IMR-90 (cell line): ENCODE data around the gene SSH2. TPM values are rescaled to one million over a fixed set of nuclear protein-coding genes. Genes with fewer than 3 reads are reported as not detected.
A peak's percentile ranks its signal among the peaks of the same experiment; 100 is the strongest.

Experiments
- ATAC-seq: fragments of 200-7000 bp; cut with Tn5 transposase; 2 replicates; pipeline ENCODE4 v1.9.1; 2020; ENCODE audit warnings: low read depth, mild to moderate bottlenecking, moderate library complexity
- BruUV-seq: library from RNA; stranded (reverse); fragments of 400-500 nt; replicated peaks from 2 replicates; lab custom pipeline; 2021; lab: Mats Ljungman, UMichigan
- CTCF ChIA-PET: fragments of 300-600 bp; formaldehyde crosslinking; extraction: SDS; loops from one replicate; lab custom pipeline; 2021; ENCODE audit warnings: antibody characterized with exemption; lab: Yijun Ruan, JAX
- POLR2A ChIA-PET: fragments of 300-600 bp; sonication (Branson Sonifier 250); formaldehyde crosslinking; loops from one replicate; lab custom pipeline; 2022; ENCODE audit warnings: antibody characterized with exemption; ENCODE audit not compliant: unreplicated experiment; lab: Charles Lee
- DNase-seq: peaks from one replicate; pipeline ENCODE4 v3.0.0; 2013
- H2AFZ ChIP-seq: replicated peaks from 2 replicates; pipeline ENCODE3; 2013; ENCODE audit warnings: low read length, mild to moderate bottlenecking; ENCODE audit not compliant: poor library complexity
- H2AK5ac ChIP-seq: 2 replicates; pipeline ENCODE4 v1.6.1; 2013; ENCODE audit warnings: low read depth, low read length, inconsistent platforms
- H2AK9ac ChIP-seq: replicated peaks from 2 replicates; pipeline ENCODE3; 2013; ENCODE audit warnings: mild to moderate bottlenecking, low read depth, low read length, moderate library complexity; ENCODE audit not compliant: poor library complexity
- H2BK120ac ChIP-seq: 2 replicates; pipeline ENCODE4 v1.6.1; 2013; ENCODE audit warnings: low read depth, low read length, inconsistent platforms
- H2BK15ac ChIP-seq: 3 replicates; pipeline ENCODE4 v1.6.1; 2013; ENCODE audit warnings: low read depth, low read length, inconsistent platforms
- H2BK20ac ChIP-seq: 2 replicates; pipeline ENCODE4 v1.6.1; 2013; ENCODE audit warnings: low read depth, mild to moderate bottlenecking, inconsistent platforms, low read length, moderate library complexity
- H2BK5ac ChIP-seq: 2 replicates; pipeline ENCODE4 v1.6.1; 2013; ENCODE audit warnings: mild to moderate bottlenecking, low read depth, low read length, inconsistent platforms; ENCODE audit not compliant: poor library complexity, severe bottlenecking
- H3K14ac ChIP-seq: replicated peaks from 2 replicates; pipeline ENCODE4 v1.6.1; 2013; ENCODE audit warnings: low read depth, low read length, inconsistent platforms
- H3K18ac ChIP-seq: 2 replicates; pipeline ENCODE4 v1.6.1; 2013; ENCODE audit warnings: low read depth, low read length, control low read depth
- H3K23ac ChIP-seq: 2 replicates; pipeline ENCODE4 v1.6.1; 2013; ENCODE audit warnings: low read depth, low read length, inconsistent platforms
- H3K27ac ChIP-seq: 2 replicates; pipeline ENCODE4 v1.5.1; 2013; ENCODE audit warnings: mild to moderate bottlenecking, control low read depth, low read length; ENCODE audit not compliant: insufficient read depth
- H3K27me3 ChIP-seq: 2 replicates; pipeline ENCODE4 v1.6.1; 2013; ENCODE audit warnings: low read length; ENCODE audit not compliant: control insufficient read depth, insufficient read depth
- H3K36me3 ChIP-seq: 2 replicates; pipeline ENCODE4 v1.6.1; 2013; ENCODE audit warnings: low read length, mixed read lengths; ENCODE audit not compliant: control insufficient read depth, insufficient read depth
- H3K4ac ChIP-seq: 2 replicates; pipeline ENCODE4 v1.6.1; 2013; ENCODE audit warnings: low read depth, low read length, inconsistent platforms
- H3K4me1 ChIP-seq: 2 replicates; pipeline ENCODE4 v1.6.1; 2013; ENCODE audit warnings: low read length, mixed read lengths; ENCODE audit not compliant: control insufficient read depth, insufficient read depth
- H3K4me2 ChIP-seq: 2 replicates; pipeline ENCODE4 v1.6.1; 2013; ENCODE audit warnings: low read depth, mild to moderate bottlenecking, control low read depth, low read length, moderate library complexity
- H3K4me3 ChIP-seq: 2 replicates; pipeline ENCODE4 v1.5.1; 2013; ENCODE audit warnings: low read depth, mild to moderate bottlenecking, control low read depth, low read length, moderate library complexity; ENCODE audit not compliant: insufficient read depth
- H3K56ac ChIP-seq: 2 replicates; pipeline ENCODE4 v1.6.1; 2013; ENCODE audit warnings: low read length, inconsistent platforms; ENCODE audit not compliant: insufficient read depth; ENCODE audit errors: extremely low read depth
- H3K79me1 ChIP-seq, 2 experiments: 2 replicates each; pipeline ENCODE4 v1.6.1; 2013; ENCODE audit warnings: low read length in 2 of 2, inconsistent platforms in 1 of 2, low read depth in 1 of 2
- H3K9ac ChIP-seq: 2 replicates; pipeline ENCODE4 v1.6.1; 2013; ENCODE audit warnings: low read depth, low read length, control low read depth
- H3K9me1 ChIP-seq: 2 replicates; pipeline ENCODE4 v1.6.1; 2013; ENCODE audit warnings: low read length, inconsistent platforms; ENCODE audit not compliant: insufficient read depth
- H3K9me3 ChIP-seq: 2 replicates; pipeline ENCODE4 v1.6.1; 2013; ENCODE audit warnings: low read length; ENCODE audit not compliant: control insufficient read depth, insufficient read depth
- H4K20me1 ChIP-seq: 2 replicates; pipeline ENCODE4 v1.6.1; 2013; ENCODE audit warnings: low read length, inconsistent platforms; ENCODE audit not compliant: insufficient read depth
- H4K5ac ChIP-seq: 2 replicates; pipeline ENCODE4 v1.6.1; 2013; ENCODE audit warnings: mild to moderate bottlenecking, low read depth, low read length, control low read depth
- H4K8ac ChIP-seq, 2 experiments: 2 replicates each; pipeline ENCODE4 v1.6.1; 2013; ENCODE audit warnings: low read depth in 2 of 2, low read length in 2 of 2, control low read depth in 1 of 2, inconsistent platforms in 1 of 2
- H4K91ac ChIP-seq: 2 replicates; pipeline ENCODE4 v1.6.1; 2013; ENCODE audit warnings: low read depth, low read length, inconsistent platforms; ENCODE audit not compliant: insufficient read depth
- CTCF ChIP-seq: conservative IDR thresholded peaks from 2 replicates; pipeline ENCODE4 v1.5.1; 2012; ENCODE audit warnings: mild to moderate bottlenecking, low read depth, low read length, improper control_type of control experiment
- ELK1 ChIP-seq: fragments of 150-350 bp; IDR thresholded peaks from 2 replicates; pipeline ENCODE4 v1.6.1; 2016; ENCODE audit warnings: low read depth, mild to moderate bottlenecking, low read length, moderate library complexity, borderline replicate concordance
- MXI1 ChIP-seq: IDR thresholded peaks from 2 replicates; pipeline ENCODE4 v1.6.1; 2012; ENCODE audit warnings: low read depth, mild to moderate bottlenecking, low read length, moderate library complexity, borderline replicate concordance
- NFE2L2 ChIP-seq: fragments of 150-350 bp; IDR thresholded peaks from 2 replicates; pipeline ENCODE4 v1.6.1; 2016; ENCODE audit warnings: low read depth, mild to moderate bottlenecking, low read length
- POLR2A ChIP-seq: IDR thresholded peaks from 2 replicates; pipeline ENCODE4 v1.6.1; 2012; ENCODE audit warnings: mild to moderate bottlenecking, low read depth, low read length
- RAD21 ChIP-seq: IDR thresholded peaks from 2 replicates; pipeline ENCODE4 v1.6.1; 2012; ENCODE audit warnings: low read length, improper control_type of control experiment
- RFX5 ChIP-seq: IDR thresholded peaks from 2 replicates; pipeline ENCODE4 v1.8.0; 2012; ENCODE audit warnings: low read depth, mild to moderate bottlenecking, low read length, moderate library complexity
- SMC3 ChIP-seq: fragments of 150-350 bp; IDR thresholded peaks from 2 replicates; pipeline ENCODE4 v1.6.1; 2016; ENCODE audit warnings: low read depth, mild to moderate bottlenecking, antibody characterized with exemption, low read length, moderate library complexity
- WGBS, 2 experiments: methylation state at CpG; one replicate each; pipeline versions ENCODE4 v1.1.5 to v1.1.7; 2013; ENCODE audit warnings: missing lambda C conversion rate in 2 of 2; ENCODE audit not compliant: insufficient read length in 1 of 2; ENCODE audit errors: extremely low coverage in 2 of 2; 5-methylcytosine and 5-hydroxymethylcytosine counted together
- dilution Hi-C: fragments of 300-500 bp; cut with HindIII; formaldehyde crosslinking; loops from one replicate; pipeline ENCODE4 v1.14.3; 2018; ENCODE audit warnings: low sequenced_read_pairs; ENCODE audit not compliant: unreplicated experiment
- in situ Hi-C: fragments of 300-500 bp; cut with MboI; formaldehyde crosslinking; loops from 3 replicates; pipeline ENCODE4 v1.14.3; 2019; ENCODE audit warnings: low sequenced_read_pairs, inconsistent platforms, mixed read lengths
- intact Hi-C: fragments of 100-400 bp; cut with micrococcal nuclease; formaldehyde crosslinking; loops from 2 replicates; pipeline ENCODE4 v1.10.0; 2022
- polyA plus RNA-seq, 3 experiments: library from polyadenylated mRNA; depleted of rRNA; stranded (reverse); fragments of >200 nt; gene quantifications; 2 replicates each; pipeline ENCODE4 v1.2.3, GENCODE V29; 2012; ENCODE audit warnings: low replicate concordance in 1 of 3
- total RNA-seq: library from RNA; depleted of rRNA; stranded (reverse); fragments of >200 nt; gene quantifications from 2 replicates; pipeline ENCODE4 v1.2.3, GENCODE V29; 2012

Gene SSH2
- total and polyA plus RNA-seq, 2 of the 4 experiments (the other 2 are of a cell fraction), result 9.3 TPM

- DNase-seq, result no peak
- no peak overlapping the region for H3K23ac ChIP-seq
- H2AK5ac ChIP-seq, result no peak overlapping the region
- H3K9ac ChIP-seq, result no peak overlapping the region
- ChIA-PET POLR2A (no interaction called here), CTCF (no interaction called here)
- TF ChIP-seq RFX5, result no peak
- no peak for TF ChIP-seq CTCF
- no peak for TF ChIP-seq POLR2A
- no peak for TF ChIP-seq ELK1
- TF ChIP-seq MXI1, result no peak
- no peak for TF ChIP-seq SMC3
- TF ChIP-seq RAD21, result no peak
- TF ChIP-seq NFE2L2, result no peak
- no peak overlapping the region for H4K5ac ChIP-seq
- 88% methylated on average over 4 of the region's 10 CpGs; no CpG with 5 or more reads in 1 of the 2 experiments for WGBS, 2 experiments
- H2BK15ac ChIP-seq, result no peak overlapping the region
- no peak overlapping the region for H3K14ac ChIP-seq
- H3K27ac ChIP-seq, result no peak overlapping the region
- H3K36me3 ChIP-seq, result peaks cover 42% of the 10 kb centered on the region
- H3K4me3 ChIP-seq, result no peak overlapping the region
- no peaks in the 10 kb centered on the region for H3K27me3 ChIP-seq
- ATAC-seq, result no peak
- H3K9me1 ChIP-seq, result peaks cover 21% of the 10 kb centered on the region
- BruUV-seq, result no TSS peak
- no peaks in the 10 kb centered on the region for H3K9me3 ChIP-seq
- no peak overlapping the region for H2AK9ac ChIP-seq
- H3K56ac ChIP-seq, result no peak overlapping the region
- peaks cover 50% of the 10 kb centered on the region for H4K20me1 ChIP-seq
- H2BK20ac ChIP-seq, result no peak overlapping the region
- no peak overlapping the region for H3K18ac ChIP-seq
- intact Hi-C loops, result no loop called here
- in situ Hi-C loops, result no loop called here
- no peak overlapping the region for H3K4ac ChIP-seq
- H2BK120ac ChIP-seq, result no peak overlapping the region
- dilution Hi-C loops, result no loop called here
- peaks cover 36 to 77% of the 10 kb centered on the region in 2 experiments for H3K79me1 ChIP-seq
- peak overlapping the region; percentile 21 for H2AFZ ChIP-seq
- no peak overlapping the region for H4K8ac ChIP-seq
- no peak overlapping the region for H4K91ac ChIP-seq
- no peak overlapping the region for H3K4me2 ChIP-seq
- H3K4me1 ChIP-seq, result peaks cover 13% of the 10 kb centered on the region; the same call in 1 of the 2 replicates
- no peak overlapping the region for H2BK5ac ChIP-seq
Observed at GRCh38 chr17:29582254-29582765, 347.7 kb downstream of the SSH2 start.
